ACC112 (cell line): ENCODE results near the gene ZDHHC24.

ENCODE experiments used
- H2AFZ ChIP-seq: fragments of 200-600 bp; sonication (generic); one replicate; pipeline ENCODE4 v1.6.0; 2017; ENCODE audit warnings: antibody characterized with exemption, low read length; ENCODE audit not compliant: unreplicated experiment
- H3K27ac ChIP-seq: fragments of 200-600 bp; sonication (generic); 2 replicates; pipeline ENCODE4 v1.5.1; 2014; ENCODE audit warnings: low read depth, mild to moderate bottlenecking, antibody characterized with exemption, low read length, moderate library complexity
- H3K27me3 ChIP-seq: fragments of 200-600 bp; sonication (generic); 2 replicates; pipeline ENCODE4 v1.6.1; 2014; ENCODE audit warnings: mild to moderate bottlenecking, antibody characterized with exemption, low read length, moderate library complexity, mixed read lengths; ENCODE audit not compliant: insufficient read depth
- H3K36me3 ChIP-seq: fragments of 200-600 bp; sonication (generic); 2 replicates; pipeline ENCODE4 v1.6.1; 2016; ENCODE audit warnings: mild to moderate bottlenecking, antibody characterized with exemption, low read length, moderate library complexity, mixed read lengths; ENCODE audit not compliant: insufficient read depth
- H3K4me1 ChIP-seq: fragments of 200-600 bp; sonication (generic); one replicate; pipeline ENCODE4 v1.6.1; 2016; ENCODE audit warnings: low read length, mixed read lengths; ENCODE audit not compliant: insufficient read depth, unreplicated experiment, control insufficient read depth
- H3K4me3 ChIP-seq: fragments of 200-600 bp; sonication (generic); 2 replicates; pipeline ENCODE4 v1.5.1; 2014; ENCODE audit warnings: mild to moderate bottlenecking, low read depth, low read length
- H3K79me2 ChIP-seq: fragments of 200-600 bp; sonication (generic); one replicate; pipeline ENCODE4 v1.6.0; 2016; ENCODE audit warnings: low read length; ENCODE audit not compliant: control insufficient read depth, unreplicated experiment, insufficient read depth

ZDHHC24 gene

DNA sequence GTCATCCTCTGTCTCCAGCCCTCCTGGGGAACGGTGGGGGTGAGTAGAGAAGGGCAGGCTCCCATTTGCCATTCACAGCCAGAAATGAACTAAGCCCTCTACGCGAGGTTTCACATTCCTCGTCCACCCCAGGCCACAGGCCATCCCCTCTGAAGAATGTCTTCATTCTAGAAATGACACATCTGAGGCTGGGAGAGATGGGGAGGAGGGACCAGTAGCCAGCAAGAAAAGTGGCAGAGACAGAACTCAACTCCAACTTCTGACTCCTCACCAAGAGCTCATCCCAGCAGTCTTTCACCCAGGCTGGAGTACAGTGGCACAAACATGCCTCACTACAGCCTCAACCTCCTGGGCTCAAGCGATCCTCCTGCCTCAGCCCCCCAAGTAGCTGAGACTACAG is 19.1 kb upstream of the ZDHHC24 start:
- H3K79me2 ChIP-seq, result no peaks in the 10 kb centered on the region
- no peaks in the 10 kb centered on the region for H3K36me3 ChIP-seq
- no peak overlapping the region for H2AFZ ChIP-seq
- no peak overlapping the region for H3K4me3 ChIP-seq
- H3K27me3 ChIP-seq, result no peaks in the 10 kb centered on the region
- no peak overlapping the region for H3K27ac ChIP-seq
- no peaks in the 10 kb centered on the region for H3K4me1 ChIP-seq

DNA sequence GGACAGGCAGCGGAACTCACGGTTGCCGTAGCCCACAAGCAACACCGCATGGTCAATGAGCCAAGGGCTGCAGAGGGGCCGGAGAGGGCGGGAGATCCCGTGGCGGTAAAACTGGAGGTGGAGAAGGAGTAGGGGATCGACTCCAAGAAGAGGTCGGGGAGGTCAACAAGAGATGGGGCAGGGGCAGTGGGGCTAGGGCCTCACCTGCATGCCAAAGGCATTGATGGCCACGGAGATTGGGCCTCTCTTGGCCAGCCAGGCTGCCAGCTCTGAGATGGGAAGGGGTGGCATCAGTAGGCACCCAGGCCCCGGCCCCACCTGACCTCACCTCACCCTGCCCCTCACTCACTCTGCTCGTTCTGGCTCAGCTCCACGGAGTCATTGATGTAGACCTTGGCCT is 18.7 kb upstream of the ZDHHC24 start:
- Histone ChIP-seq H3K27me3 (no peaks in the 10 kb centered on the region), H3K79me2 (no peaks in the 10 kb centered on the region), H3K4me3 (no peak overlapping the region), H3K36me3 (no peaks in the 10 kb centered on the region), H3K4me1 (no peaks in the 10 kb centered on the region), H3K27ac (no peak overlapping the region), H2AFZ (no peak overlapping the region)

DNA sequence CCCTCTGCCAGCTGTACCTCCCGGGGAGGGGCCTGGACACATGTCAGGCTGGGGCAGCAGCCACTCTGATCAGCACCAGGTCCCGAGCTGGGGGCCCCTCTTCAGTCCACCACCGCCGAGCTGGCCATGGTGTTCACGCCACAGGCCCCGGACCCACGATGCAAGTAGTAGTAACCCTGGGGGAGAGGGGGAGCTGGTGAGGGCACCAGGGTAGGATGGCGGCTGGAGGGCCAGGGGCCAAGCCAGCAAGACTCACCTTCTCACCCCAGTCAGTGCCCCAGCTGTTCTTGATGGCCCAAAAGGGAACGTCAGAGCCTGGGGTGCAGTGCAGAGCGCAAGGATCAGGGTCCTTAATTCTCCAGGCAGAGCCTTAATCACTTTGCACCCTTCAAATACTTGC is 18.0 kb upstream of the ZDHHC24 start:
- Histone ChIP-seq H3K27ac (no peak overlapping the region), H3K4me3 (no peak overlapping the region), H3K4me1 (no peaks in the 10 kb centered on the region), H3K79me2 (no peaks in the 10 kb centered on the region), H3K27me3 (peaks cover 3% of the 10 kb centered on the region; the same call in 1 of the 2 replicates), H3K36me3 (no peaks in the 10 kb centered on the region), H2AFZ (no peak overlapping the region)

DNA sequence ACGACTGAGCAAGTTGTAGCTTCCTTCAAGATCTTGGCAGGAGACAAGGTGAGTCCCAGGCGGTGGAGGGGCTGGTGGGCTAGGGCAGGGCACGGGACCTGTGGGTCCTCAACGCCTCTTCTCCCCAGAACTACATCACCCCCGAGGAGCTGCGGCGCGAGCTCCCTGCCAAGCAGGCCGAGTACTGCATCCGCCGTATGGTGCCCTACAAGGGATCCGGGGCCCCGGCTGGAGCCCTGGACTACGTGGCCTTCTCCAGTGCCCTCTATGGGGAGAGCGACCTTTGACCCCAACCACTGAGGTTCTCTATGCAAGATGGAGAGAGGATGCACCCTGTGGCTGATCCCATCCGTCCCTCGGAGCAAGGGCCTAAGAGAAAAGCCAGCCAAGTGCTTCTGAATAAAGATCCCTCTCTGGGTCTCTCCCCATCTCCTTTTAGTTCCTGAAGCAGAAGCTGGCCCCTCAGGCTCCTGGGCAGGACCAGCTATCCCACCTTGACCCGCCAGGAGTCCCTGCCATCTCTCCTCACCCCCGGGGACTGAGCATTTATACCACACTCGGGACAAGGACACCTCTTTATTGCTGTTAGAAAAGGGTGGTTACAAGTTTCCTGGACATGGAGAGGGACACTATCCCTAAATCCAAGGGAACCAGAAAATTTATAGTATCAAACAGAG is 17.2 kb upstream of the ZDHHC24 start:
- Histone ChIP-seq H2AFZ (no peak overlapping the region), H3K4me3 (no peak overlapping the region), H3K27ac (no peak overlapping the region), H3K36me3 (no peaks in the 10 kb centered on the region), H3K79me2 (no peaks in the 10 kb centered on the region), H3K4me1 (no peaks in the 10 kb centered on the region), H3K27me3 (peaks cover 4% of the 10 kb centered on the region; the same call in 1 of the 2 replicates)

GRCh38 chr11:66562275-66562674 is 16.4 kb upstream of the ZDHHC24 start:
- peaks cover 4% of the 10 kb centered on the region; the same call in 1 of the 2 replicates for H3K27me3 ChIP-seq
- H3K79me2 ChIP-seq, result no peaks in the 10 kb centered on the region

DNA sequence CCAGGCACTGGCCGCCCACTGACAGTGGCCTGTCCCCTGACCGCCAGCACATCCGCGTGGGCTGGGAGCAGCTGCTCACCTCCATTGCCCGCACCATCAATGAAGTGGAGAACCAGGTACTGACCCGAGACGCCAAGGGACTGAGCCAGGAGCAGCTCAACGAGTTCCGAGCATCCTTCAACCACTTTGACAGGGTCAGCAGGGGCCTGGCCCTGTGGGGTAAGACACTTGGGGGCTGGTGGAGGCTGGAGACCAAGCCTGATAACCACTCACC is 16.1 kb upstream of the ZDHHC24 start:
- no peaks in the 10 kb centered on the region for H3K4me1 ChIP-seq
- no peak overlapping the region for H3K27ac ChIP-seq
- no peak overlapping the region for H2AFZ ChIP-seq
- no peaks in the 10 kb centered on the region for H3K79me2 ChIP-seq
- no peak overlapping the region for H3K4me3 ChIP-seq
- peaks cover 4% of the 10 kb centered on the region; the same call in 1 of the 2 replicates for H3K27me3 ChIP-seq
- no peaks in the 10 kb centered on the region for H3K36me3 ChIP-seq

More at GRCh38 chr11:66562275-66562674, 16.4 kb upstream of the ZDHHC24 start:
- no peaks in the 10 kb centered on the region for H3K4me1 ChIP-seq
- no peak overlapping the region for H2AFZ ChIP-seq
- H3K4me3 ChIP-seq, result no peak overlapping the region
- no peak overlapping the region for H3K27ac ChIP-seq
- H3K36me3 ChIP-seq, result no peaks in the 10 kb centered on the region

DNA sequence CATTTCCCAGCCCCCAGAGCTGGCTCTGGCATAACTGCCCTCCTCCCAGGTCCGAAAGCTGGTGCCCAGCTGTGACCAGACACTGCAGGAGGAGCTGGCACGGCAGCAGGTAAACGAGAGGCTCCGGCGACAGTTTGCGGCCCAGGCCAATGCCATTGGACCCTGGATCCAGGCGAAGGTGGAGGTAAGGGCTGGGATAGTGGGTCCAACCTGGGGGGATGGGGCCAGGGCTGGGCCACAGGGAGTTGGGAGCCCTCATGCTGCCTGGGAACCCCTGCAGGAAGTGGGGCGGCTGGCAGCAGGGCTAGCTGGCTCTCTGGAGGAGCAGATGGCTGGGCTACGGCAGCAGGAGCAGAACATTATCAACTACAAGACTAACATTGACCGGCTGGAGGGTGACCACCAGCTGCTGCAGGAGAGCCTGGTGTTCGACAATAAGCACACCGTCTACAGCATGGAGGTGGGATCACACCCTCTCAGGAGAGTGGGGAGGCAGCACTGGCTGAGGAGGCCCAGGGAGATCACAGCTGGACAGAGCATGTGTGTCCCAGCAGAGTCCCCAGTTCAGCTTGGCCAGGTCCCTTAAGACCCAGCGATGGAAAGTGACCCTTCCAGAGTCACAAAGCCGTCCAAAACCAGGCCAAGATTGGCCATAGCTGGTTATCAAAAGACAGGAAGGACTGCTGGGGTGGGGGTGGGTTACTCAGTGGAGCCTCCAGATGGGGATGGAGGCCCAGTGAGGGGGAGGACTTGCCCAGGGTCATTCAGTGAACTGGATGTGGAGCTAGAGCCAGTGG is 15.5 kb upstream of the ZDHHC24 start:
- no peaks in the 10 kb centered on the region for H3K79me2 ChIP-seq
- H3K4me1 ChIP-seq, result no peaks in the 10 kb centered on the region
- H2AFZ ChIP-seq, result no peak overlapping the region
- H3K36me3 ChIP-seq, result no peaks in the 10 kb centered on the region
- no peak overlapping the region for H3K27ac ChIP-seq
- peaks cover 4% of the 10 kb centered on the region; the same call in 1 of the 2 replicates for H3K27me3 ChIP-seq
- no peak overlapping the region for H3K4me3 ChIP-seq

DNA sequence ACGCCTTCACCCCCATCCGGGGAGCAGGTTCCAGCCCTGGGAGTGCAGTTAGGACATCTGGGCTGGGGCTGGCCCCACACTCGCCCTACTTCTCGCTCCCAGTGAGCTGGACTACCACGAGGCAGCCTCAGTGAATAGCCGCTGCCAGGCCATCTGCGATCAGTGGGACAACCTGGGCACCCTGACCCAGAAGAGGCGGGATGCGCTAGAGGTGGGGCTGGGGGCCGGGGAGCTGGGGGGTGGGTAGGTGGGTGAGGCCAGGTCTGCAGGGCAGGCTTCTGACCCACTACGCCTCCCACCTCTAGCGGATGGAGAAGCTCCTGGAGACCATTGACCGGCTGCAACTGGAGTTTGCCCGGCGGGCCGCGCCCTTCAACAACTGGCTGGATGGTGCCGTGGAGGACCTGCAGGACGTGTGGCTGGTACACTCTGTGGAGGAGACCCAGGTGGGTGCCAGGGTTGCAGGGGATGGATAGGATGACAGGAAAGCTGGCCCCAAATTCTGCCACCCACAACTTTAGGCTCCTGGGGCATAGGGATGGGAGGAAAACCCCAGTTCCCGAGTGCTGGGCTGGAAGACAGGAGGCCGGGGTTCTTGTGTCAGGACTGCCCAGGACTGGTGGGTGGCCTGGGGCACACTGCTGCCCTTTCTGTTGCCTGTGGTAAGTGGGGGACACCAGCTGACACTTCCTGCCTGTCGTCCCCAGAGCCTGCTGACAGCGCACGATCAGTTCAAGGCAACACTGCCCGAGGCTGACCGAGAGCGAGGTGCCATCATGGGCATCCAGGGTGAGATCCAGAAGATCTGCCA is 14.2 kb upstream of the ZDHHC24 start:
- no peak overlapping the region for H3K27ac ChIP-seq
- H3K36me3 ChIP-seq, result no peaks in the 10 kb centered on the region
- no peak overlapping the region for H3K4me3 ChIP-seq
- H3K79me2 ChIP-seq, result no peaks in the 10 kb centered on the region
- no peaks in the 10 kb centered on the region for H3K4me1 ChIP-seq
- H3K27me3 ChIP-seq, result peaks cover 4% of the 10 kb centered on the region; the same call in 1 of the 2 replicates
- H2AFZ ChIP-seq, result no peak overlapping the region

- H2AFZ ChIP-seq, result no peak overlapping the region
- H3K4me1 ChIP-seq, result no peaks in the 10 kb centered on the region
- H3K27ac ChIP-seq, result no peak overlapping the region
- peaks cover 4% of the 10 kb centered on the region; the same call in 1 of the 2 replicates for H3K27me3 ChIP-seq
- no peaks in the 10 kb centered on the region for H3K79me2 ChIP-seq
- no peaks in the 10 kb centered on the region for H3K36me3 ChIP-seq
- H3K4me3 ChIP-seq, result no peak overlapping the region
Measured at GRCh38 chr11:66559142-66559865, 13.5 kb upstream of the ZDHHC24 start.

GRCh38 chr11:66557733-66558326 is 12.0 kb upstream of the ZDHHC24 start:
- H2AFZ ChIP-seq, result no peak overlapping the region
- no peak overlapping the region for H3K4me3 ChIP-seq
- H3K27me3 ChIP-seq, result peaks cover 4% of the 10 kb centered on the region; the same call in 1 of the 2 replicates
- H3K27ac ChIP-seq, result no peak overlapping the region
- H3K4me1 ChIP-seq, result no peaks in the 10 kb centered on the region
- no peaks in the 10 kb centered on the region for H3K79me2 ChIP-seq
- no peaks in the 10 kb centered on the region for H3K36me3 ChIP-seq
